ENCODE measurements around the gene ANKRD24.

ANKRD24 gene

GRCh38 chr19:4185413-4186086, 3.1 kb downstream of the ANKRD24 start:
- TF ChIP-seq POLR2AphosphoS5 (IDR thresholded peaks at IDR 0.05; ENCODE audit: low read depth) (no peak), GABPA (IDR thresholded peaks at IDR 0.05; ENCODE audit: low read depth) (no peak), SPI1 (IDR thresholded peaks at IDR 0.05; ENCODE audit: borderline replicate concordance, low read depth) (no peak), CTCF (IDR thresholded peaks at IDR 0.05; ENCODE audit: insufficient read depth, low read length) (no peak)
- TF ChIP-seq, protein P1, sequence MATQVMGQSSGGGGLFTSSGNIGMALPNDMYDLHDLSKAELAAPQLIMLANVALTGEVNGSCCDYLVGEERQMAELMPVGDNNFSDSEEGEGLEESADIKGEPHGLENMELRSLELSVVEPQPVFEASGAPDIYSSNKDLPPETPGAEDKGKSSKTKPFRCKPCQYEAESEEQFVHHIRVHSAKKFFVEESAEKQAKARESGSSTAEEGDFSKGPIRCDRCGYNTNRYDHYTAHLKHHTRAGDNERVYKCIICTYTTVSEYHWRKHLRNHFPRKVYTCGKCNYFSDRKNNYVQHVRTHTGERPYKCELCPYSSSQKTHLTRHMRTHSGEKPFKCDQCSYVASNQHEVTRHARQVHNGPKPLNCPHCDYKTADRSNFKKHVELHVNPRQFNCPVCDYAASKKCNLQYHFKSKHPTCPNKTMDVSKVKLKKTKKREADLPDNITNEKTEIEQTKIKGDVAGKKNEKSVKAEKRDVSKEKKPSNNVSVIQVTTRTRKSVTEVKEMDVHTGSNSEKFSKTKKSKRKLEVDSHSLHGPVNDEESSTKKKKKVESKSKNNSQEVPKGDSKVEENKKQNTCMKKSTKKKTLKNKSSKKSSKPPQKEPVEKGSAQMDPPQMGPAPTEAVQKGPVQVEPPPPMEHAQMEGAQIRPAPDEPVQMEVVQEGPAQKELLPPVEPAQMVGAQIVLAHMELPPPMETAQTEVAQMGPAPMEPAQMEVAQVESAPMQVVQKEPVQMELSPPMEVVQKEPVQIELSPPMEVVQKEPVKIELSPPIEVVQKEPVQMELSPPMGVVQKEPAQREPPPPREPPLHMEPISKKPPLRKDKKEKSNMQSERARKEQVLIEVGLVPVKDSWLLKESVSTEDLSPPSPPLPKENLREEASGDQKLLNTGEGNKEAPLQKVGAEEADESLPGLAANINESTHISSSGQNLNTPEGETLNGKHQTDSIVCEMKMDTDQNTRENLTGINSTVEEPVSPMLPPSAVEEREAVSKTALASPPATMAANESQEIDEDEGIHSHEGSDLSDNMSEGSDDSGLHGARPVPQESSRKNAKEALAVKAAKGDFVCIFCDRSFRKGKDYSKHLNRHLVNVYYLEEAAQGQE (IDR thresholded peaks at IDR 0.05; ENCODE audit: insufficient replicate concordance, low read depth), result no peak
- Histone ChIP-seq H3K27ac (replicated peaks) (no peak overlapping the region), H3K27me3 (ENCODE audit: insufficient read depth, poor library complexity, severe bottlenecking) (no peaks in the 10 kb centered on the region), H3K4me3 (replicated peaks; ENCODE audit: insufficient read depth, low read length) (no peak overlapping the region)
- DNase-seq (ENCODE audit: low read depth in 1 of 2, low spot score in 1 of 2), result no peak

DNA sequence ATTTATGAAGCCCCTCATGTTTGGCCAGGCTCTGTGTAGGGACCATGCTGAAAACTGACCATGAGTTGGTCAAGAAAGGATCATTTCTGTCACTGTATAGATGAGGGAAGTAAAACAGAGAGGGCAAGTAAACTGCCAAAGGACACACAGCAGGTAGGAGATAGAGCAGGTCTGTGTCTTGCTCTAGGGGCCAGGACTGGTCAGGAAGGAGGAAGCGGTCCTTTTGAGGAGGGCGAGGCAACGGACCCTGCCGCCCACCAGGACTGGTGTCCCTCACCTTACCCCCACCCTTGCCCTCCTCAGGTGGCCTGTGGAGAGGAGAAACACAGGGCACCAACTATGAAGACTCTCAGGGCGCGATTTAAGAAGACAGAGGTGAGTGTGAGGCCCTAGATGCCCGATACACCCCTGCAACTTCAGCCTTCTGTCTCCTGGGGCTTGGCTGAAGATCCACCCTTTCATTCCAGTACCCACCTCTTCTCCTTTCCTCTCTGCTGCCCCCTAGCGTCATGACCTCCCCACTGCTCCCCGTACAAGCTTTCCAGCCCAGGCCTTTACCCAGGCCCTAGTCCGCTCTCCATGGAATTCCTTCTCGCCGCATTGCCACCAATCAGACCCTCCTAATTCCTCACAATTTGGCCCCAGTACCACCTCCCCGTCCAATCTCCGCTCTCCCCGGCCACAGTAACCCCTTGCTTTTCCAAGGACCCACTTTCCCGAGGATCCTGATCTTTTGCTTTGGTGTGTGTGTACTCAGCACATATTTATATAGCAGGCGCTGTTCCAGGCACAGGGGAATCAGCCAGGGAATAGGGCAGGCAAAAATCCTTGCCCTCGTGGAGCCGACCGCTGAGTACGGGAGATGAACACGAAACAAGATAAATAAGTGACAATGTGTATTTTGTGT, 3.9 kb downstream of the ANKRD24 start:
- no peak for TF ChIP-seq POLR2AphosphoS5 (IDR thresholded peaks at IDR 0.05; ENCODE audit: low read depth)
- peak; percentile 81 for TF ChIP-seq CTCF (IDR thresholded peaks at IDR 0.05; ENCODE audit: insufficient read depth, low read length)
- TF ChIP-seq, protein P1 (IDR thresholded peaks at IDR 0.05; ENCODE audit: insufficient replicate concordance, low read depth), result no peak
- peak; percentile 8; the same call in 1 of the 2 replicates for TF ChIP-seq SPI1 (IDR thresholded peaks at IDR 0.05; ENCODE audit: borderline replicate concordance, low read depth)
- no peak for TF ChIP-seq GABPA (IDR thresholded peaks at IDR 0.05; ENCODE audit: low read depth)
- Histone ChIP-seq H3K4me3 (replicated peaks; ENCODE audit: insufficient read depth, low read length) (no peak overlapping the region), H3K27me3 (ENCODE audit: insufficient read depth, poor library complexity, severe bottlenecking) (no peaks in the 10 kb centered on the region), H3K27ac (replicated peaks) (no peak overlapping the region)
- DNase-seq (ENCODE audit: low read depth in 1 of 2, low spot score in 1 of 2), result peak in 1 of 2 experiments; percentile 85

GRCh38 chr19:4187313-4188122, 5.0 kb downstream of the ANKRD24 start:
- TF ChIP-seq SPI1 (IDR thresholded peaks at IDR 0.05; ENCODE audit: borderline replicate concordance, low read depth), result no peak
- no peak for TF ChIP-seq GABPA (IDR thresholded peaks at IDR 0.05; ENCODE audit: low read depth)
- TF ChIP-seq POLR2AphosphoS5 (IDR thresholded peaks at IDR 0.05; ENCODE audit: low read depth), result no peak
- TF ChIP-seq, protein P1 (IDR thresholded peaks at IDR 0.05; ENCODE audit: insufficient replicate concordance, low read depth), result no peak
- no peak for TF ChIP-seq CTCF (IDR thresholded peaks at IDR 0.05; ENCODE audit: insufficient read depth, low read length)
- Histone ChIP-seq H3K27me3 (ENCODE audit: insufficient read depth, poor library complexity, severe bottlenecking) (no peaks in the 10 kb centered on the region), H3K27ac (replicated peaks) (no peak overlapping the region), H3K4me3 (replicated peaks; ENCODE audit: insufficient read depth, low read length) (no peak overlapping the region)
- no peak for DNase-seq (ENCODE audit: low read depth in 1 of 2, low spot score in 1 of 2)

Data from HL-60 (cell line).